Stimulated activated naive CD8-positive, alpha-beta T cell treated with anti-CD3 and anti-CD28 coated beads, Interleukin-15, Interleukin-2, amounts not matched to agents 100 ng/mL and 50 ng/mL, for 24 hours (primary cell): ENCODE results near the gene DCP2.
A peak's percentile ranks its signal among the peaks of the same experiment; 100 is the strongest.

Experiments used
- H3K27ac Mint-ChIP-seq: one replicate; pipeline ENCODE4 v1.8.0; 2021; ENCODE audit warnings: mild to moderate bottlenecking, mixed read lengths
- H3K27me3 Mint-ChIP-seq: one replicate; pipeline ENCODE4 v1.8.0; 2021; ENCODE audit warnings: mixed read lengths
- H3K36me3 Mint-ChIP-seq: one replicate; pipeline ENCODE4 v1.8.0; 2021; ENCODE audit warnings: low read depth, mixed read lengths
- H3K4me1 Mint-ChIP-seq: one replicate; pipeline ENCODE4 v1.8.0; 2021; ENCODE audit warnings: low read depth, mixed read lengths
- H3K4me3 Mint-ChIP-seq: one replicate; pipeline ENCODE4 v1.8.0; 2021; ENCODE audit warnings: mild to moderate bottlenecking, mixed read lengths
- H3K9me3 Mint-ChIP-seq: one replicate; pipeline ENCODE4 v1.8.0; 2021; ENCODE audit warnings: mixed read lengths

The DCP2 gene

GRCh38 chr5:113040672-113041260, 64.2 kb downstream of the DCP2 start:
- H3K4me1 Mint-ChIP-seq = no peaks in the 10 kb centered on the region
- no peaks in the 10 kb centered on the region for H3K36me3 Mint-ChIP-seq
- H3K27ac Mint-ChIP-seq = no peak overlapping the region
- H3K4me3 Mint-ChIP-seq = no peak overlapping the region
- no peaks in the 10 kb centered on the region for H3K27me3 Mint-ChIP-seq
- no peaks in the 10 kb centered on the region for H3K9me3 Mint-ChIP-seq

- H3K9me3 Mint-ChIP-seq = no peaks in the 10 kb centered on the region
- H3K36me3 Mint-ChIP-seq = no peaks in the 10 kb centered on the region
- no peak overlapping the region for H3K27ac Mint-ChIP-seq
- no peaks in the 10 kb centered on the region for H3K27me3 Mint-ChIP-seq
- no peaks in the 10 kb centered on the region for H3K4me1 Mint-ChIP-seq
- H3K4me3 Mint-ChIP-seq = no peak overlapping the region
These were observed 66.1 kb downstream of the DCP2 start for GRCh38 chr5:113042491-113043243.

- no peaks in the 10 kb centered on the region for H3K9me3 Mint-ChIP-seq
- H3K4me1 Mint-ChIP-seq = no peaks in the 10 kb centered on the region
- H3K36me3 Mint-ChIP-seq = no peaks in the 10 kb centered on the region
These were observed 66.9 kb downstream of the DCP2 start for GRCh38 chr5:113043491-113043931.

GRCh38 chr5:113044776-113045465, 68.3 kb downstream of the DCP2 start:
- Mint-ChIP-seq H3K27ac (no peak overlapping the region), H3K4me1 (no peaks in the 10 kb centered on the region), H3K9me3 (no peaks in the 10 kb centered on the region), H3K36me3 (no peaks in the 10 kb centered on the region), H3K4me3 (no peak overlapping the region), H3K27me3 (no peaks in the 10 kb centered on the region)

More at GRCh38 chr5:113043491-113043931, 66.9 kb downstream of the DCP2 start:
- Mint-ChIP-seq H3K4me3 (no peak overlapping the region), H3K27ac (no peak overlapping the region), H3K27me3 (no peaks in the 10 kb centered on the region)

- Mint-ChIP-seq H3K4me3 (no peak overlapping the region), H3K9me3 (no peaks in the 10 kb centered on the region), H3K27me3 (no peaks in the 10 kb centered on the region), H3K27ac (no peak overlapping the region), H3K4me1 (peaks cover 5% of the 10 kb centered on the region), H3K36me3 (no peaks in the 10 kb centered on the region)
These were observed 70.6 kb downstream of the DCP2 start for GRCh38 chr5:113047234-113047633.

GRCh38 chr5:113047733-113048652, 71.4 kb downstream of the DCP2 start:
- Mint-ChIP-seq H3K9me3 (no peaks in the 10 kb centered on the region), H3K4me3 (no peak overlapping the region), H3K36me3 (no peaks in the 10 kb centered on the region), H3K27ac (no peak overlapping the region), H3K4me1 (peaks cover 5% of the 10 kb centered on the region), H3K27me3 (no peaks in the 10 kb centered on the region)

- Mint-ChIP-seq H3K4me3 (no peak overlapping the region), H3K36me3 (no peaks in the 10 kb centered on the region), H3K27ac (no peak overlapping the region), H3K9me3 (no peaks in the 10 kb centered on the region), H3K27me3 (no peaks in the 10 kb centered on the region), H3K4me1 (peaks cover 5% of the 10 kb centered on the region)
These were observed 72.3 kb downstream of the DCP2 start for GRCh38 chr5:113048931-113049330.

- Mint-ChIP-seq H3K9me3 (no peaks in the 10 kb centered on the region), H3K4me1 (peaks cover 5% of the 10 kb centered on the region), H3K27ac (no peak overlapping the region), H3K4me3 (no peak overlapping the region), H3K36me3 (no peaks in the 10 kb centered on the region), H3K27me3 (no peaks in the 10 kb centered on the region)
These were observed 74.3 kb downstream of the DCP2 start for GRCh38 chr5:113050721-113051382.

- Mint-ChIP-seq H3K9me3 (no peaks in the 10 kb centered on the region), H3K27me3 (no peaks in the 10 kb centered on the region), H3K4me1 (peaks cover 5% of the 10 kb centered on the region), H3K36me3 (no peaks in the 10 kb centered on the region), H3K27ac (no peak overlapping the region), H3K4me3 (no peak overlapping the region)
These were observed 75.6 kb downstream of the DCP2 start for GRCh38 chr5:113052041-113052795.

GRCh38 chr5:113053511-113053995, 77.0 kb downstream of the DCP2 start:
- no peak overlapping the region for H3K27ac Mint-ChIP-seq
- H3K4me3 Mint-ChIP-seq = no peak overlapping the region
- no peaks in the 10 kb centered on the region for H3K9me3 Mint-ChIP-seq

GRCh38 chr5:113054899-113055298, 78.3 kb downstream of the DCP2 start:
- no peaks in the 10 kb centered on the region for H3K9me3 Mint-ChIP-seq
- no peak overlapping the region for H3K27ac Mint-ChIP-seq
- no peaks in the 10 kb centered on the region for H3K36me3 Mint-ChIP-seq
- peaks cover 15% of the 10 kb centered on the region for H3K4me1 Mint-ChIP-seq
- H3K4me3 Mint-ChIP-seq = no peak overlapping the region
- no peaks in the 10 kb centered on the region for H3K27me3 Mint-ChIP-seq

More at GRCh38 chr5:113053511-113053995, 77.0 kb downstream of the DCP2 start:
- Mint-ChIP-seq H3K27me3 (no peaks in the 10 kb centered on the region), H3K36me3 (no peaks in the 10 kb centered on the region), H3K4me1 (peaks cover 5% of the 10 kb centered on the region)

- Mint-ChIP-seq H3K4me1 (peaks cover 23% of the 10 kb centered on the region), H3K36me3 (no peaks in the 10 kb centered on the region), H3K9me3 (no peaks in the 10 kb centered on the region), H3K27me3 (no peaks in the 10 kb centered on the region), H3K4me3 (no peak overlapping the region), H3K27ac (peak overlapping the region; percentile 58)
These were observed 80.4 kb downstream of the DCP2 start for GRCh38 chr5:113056988-113057387.

- peaks cover 28% of the 10 kb centered on the region for H3K4me1 Mint-ChIP-seq
- no peaks in the 10 kb centered on the region for H3K36me3 Mint-ChIP-seq
- H3K4me3 Mint-ChIP-seq = no peak overlapping the region
- H3K27me3 Mint-ChIP-seq = no peaks in the 10 kb centered on the region
- no peaks in the 10 kb centered on the region for H3K9me3 Mint-ChIP-seq
- no peak overlapping the region for H3K27ac Mint-ChIP-seq
These were observed 81.0 kb downstream of the DCP2 start for GRCh38 chr5:113057557-113057984.
